Activated CD8-positive, alpha-beta memory T cell treated with anti-CD3 and anti-CD28 coated beads, Interleukin-2, amount 50 U/mL, for 48 hours (primary cell): ENCODE results near the gene TMEM125.

Source experiments
- DNase-seq: peaks from one replicate; pipeline ENCODE4 v3.0.0-alpha.2; 2020

Gene TMEM125

DNA sequence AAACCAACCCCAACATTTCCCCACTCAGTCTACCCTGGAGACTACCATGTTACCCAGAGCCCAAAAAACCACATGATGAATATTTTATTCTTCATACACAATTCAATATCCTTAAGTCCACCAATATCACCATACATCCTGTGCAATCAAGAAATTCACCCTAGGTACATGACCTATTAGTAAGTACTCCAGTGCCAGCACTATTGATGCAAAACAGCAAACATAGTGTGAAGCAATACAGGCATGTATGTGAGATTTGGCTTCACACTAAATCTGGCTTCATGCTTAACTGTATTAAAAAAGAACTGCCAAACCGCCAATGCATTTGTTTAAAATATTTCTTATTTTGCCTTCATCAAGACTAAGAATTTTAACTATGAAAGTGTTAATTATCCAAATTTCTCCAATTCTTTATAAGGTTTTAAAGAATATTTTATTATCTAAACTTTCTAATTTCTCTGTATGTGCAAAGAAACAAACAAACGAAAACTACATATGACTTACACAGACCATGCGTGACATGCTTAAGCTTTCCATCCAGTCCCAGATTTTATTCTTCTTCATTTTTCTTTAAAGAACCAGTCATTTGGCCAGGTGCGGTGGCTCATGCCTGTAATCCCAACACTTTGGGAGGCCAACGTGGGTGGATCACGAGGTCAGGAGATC is 22.4 kb upstream of the TMEM125 start:
- no peak for DNase-seq

DNA sequence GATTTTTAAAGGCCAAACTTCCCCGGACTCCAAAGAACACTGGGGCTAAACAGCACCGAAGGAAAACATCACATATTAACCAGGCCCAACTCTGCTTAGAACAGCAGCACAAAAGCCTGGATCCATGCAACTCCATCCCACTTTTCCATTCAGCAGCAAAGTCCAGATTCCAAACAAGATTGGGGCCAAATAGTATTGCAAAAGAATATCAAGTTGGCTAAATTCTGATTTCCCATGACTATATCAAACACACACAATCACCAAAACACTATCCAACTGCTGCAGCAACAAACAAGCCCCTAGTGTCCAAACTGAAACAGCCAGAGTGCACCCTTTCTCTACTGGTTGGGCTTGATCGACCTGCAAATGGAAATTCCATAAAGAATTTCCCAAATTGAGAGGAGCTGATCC is 19.4 kb upstream of the TMEM125 start:
- DNase-seq, result no peak

DNA sequence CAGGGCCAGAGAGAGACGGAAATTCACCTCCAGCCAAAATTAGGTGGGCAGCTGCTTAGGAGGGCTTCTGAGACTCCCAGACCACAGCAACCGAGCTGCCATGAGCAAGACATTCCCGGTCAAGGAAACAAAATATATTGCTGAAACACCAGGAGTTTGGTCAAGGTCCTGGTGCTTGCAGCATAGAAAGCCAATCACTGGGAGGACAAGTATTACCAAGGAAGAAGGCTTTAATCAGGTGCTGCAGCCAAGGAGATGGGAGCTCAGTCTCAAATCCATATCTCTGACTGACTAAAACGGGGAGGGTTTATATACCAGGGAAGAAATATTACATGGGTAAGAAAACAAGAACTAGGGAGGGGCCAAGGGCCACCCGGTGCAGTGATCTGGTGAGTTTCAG is 18.8 kb upstream of the TMEM125 start:
- peak; percentile 22 for DNase-seq

DNA sequence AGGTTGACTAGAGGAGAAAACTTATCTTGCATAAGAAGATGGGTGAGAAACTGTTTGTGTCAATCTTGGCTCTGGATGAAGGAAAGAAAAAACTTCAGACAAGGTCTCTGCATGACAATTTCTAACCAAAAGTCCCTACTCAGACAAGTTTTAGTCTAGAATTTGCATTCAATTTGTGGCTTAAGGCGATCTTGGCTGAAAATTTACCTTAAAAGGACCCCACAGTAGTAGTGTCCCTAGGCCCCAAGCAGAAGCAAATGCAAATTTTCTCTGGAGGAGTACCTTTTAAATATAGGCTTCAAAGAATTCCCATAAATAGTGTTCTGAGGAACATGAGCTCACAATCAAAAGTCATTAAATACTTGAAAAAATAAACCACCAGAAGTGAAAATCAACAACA is 17.6 kb upstream of the TMEM125 start:
- DNase-seq, result no peak

DNA sequence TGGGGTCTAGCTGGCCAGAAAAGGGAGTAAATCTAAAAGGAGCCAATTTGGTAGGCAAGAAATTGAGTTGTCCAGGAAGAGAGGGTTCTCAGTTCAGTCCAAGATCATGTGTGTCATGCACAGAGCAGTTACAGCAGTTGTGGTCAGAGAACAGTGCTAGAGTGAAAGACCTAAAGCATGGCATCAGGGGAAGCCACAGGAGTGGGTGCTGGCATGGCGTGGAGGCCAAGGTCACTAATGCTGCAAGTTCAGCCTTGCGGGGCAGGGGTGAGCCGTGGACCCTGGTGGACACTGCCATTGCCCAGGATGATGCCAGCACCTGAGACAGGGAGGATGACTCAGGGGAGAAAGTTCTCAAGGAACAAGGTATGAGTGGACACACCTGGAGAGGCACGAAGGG is 16.6 kb upstream of the TMEM125 start:
- peak; percentile 28 for DNase-seq

DNA sequence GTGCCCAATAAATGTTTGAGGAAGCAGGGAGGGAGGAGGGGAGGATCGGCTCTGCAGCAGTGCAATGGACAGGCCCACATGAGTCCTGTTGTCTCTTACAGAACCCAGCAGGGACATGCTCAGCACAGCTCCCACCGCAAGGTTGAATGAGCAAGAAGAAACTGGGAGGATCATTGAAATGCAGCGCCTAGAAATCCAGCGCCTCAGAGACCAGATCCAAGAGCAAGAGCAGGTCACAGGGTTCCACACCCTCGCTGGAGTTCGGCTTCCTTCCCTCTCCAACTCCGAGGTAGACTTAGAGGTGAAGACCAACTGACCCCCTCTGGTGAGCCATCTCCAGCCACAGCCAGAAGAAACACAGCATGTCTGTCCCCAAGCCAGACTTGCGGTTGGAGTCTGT is 15.9 kb upstream of the TMEM125 start:
- DNase-seq, result peak; percentile 35

DNA sequence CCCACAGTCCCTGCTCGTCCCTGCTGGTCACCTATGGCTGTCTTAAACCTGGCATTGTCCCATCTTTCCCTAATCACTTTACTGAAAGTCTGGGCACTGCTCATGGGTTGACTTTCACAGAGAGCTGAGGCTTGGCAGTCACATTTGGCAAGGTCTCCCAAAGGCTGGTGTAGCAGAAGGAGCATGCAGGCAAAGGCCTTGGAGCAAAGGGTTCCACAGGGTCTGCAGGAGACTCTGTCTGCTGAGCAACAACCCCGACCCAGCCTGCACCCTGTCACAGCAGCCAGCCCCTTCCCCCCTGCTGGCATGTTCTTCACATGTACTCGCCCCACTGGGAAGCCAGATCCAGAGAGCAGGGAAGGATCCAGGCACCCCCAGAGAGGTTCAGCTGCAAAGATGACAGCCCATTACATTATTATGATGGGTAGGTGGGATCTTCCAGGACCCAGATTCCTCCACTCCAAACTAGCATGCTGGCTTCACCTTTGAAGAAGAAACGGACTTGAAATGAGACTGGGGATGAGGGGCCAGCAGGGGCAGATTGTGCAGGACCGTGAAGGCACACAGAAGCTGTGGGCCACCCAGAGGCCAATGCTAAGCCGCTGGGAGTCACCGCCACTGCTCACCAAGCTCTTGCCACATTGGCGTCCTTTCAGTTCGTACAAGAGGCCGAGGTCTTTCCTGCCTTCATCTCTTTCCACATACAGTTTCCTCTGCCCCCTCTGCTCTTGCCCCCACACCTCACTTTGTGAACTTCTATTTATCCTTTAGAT is 14.2 kb upstream of the TMEM125 start:
- DNase-seq, result no peak

DNA sequence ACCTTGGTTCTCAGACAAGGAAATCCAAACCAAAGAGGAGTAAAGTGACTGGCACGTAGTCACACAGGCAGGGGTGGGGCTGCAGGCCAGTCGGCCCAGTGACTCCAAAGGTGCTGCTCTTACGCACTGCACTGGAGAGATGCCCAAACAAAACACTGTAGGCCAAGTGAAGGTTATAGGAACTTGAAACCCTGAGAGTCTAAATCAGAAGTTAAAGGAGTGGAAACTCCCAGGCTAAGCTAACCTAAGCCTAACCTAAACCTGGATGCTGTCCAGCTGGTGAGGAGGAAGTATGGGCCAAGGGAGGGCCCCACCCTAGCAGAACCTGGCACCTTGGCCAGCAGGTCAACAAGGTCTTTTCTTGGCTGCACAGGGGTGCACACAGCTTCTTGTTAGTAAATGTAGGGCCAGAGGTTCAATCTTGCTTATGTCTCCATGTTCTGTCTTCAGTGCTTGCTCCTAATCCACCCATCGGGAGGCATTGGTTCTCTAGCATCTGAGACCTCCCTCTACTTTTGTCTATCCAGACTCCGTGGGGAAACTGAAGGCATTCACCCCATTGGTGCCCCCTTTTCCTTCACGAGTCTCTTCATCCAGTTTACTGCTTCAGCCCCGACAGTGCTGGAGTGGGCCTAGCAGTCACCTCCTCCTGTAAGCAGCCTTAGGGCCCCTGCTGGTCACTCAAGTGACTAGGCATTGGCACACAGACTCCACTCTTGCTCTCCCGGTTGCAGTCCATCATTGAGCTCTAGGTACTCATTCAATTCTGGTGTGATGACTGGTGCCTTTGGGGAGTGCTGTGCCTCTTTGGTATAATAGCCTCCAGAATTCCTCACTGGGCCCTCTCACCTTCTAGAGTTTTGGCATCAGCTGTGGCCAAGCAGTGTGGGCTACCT is 12.9 kb upstream of the TMEM125 start:
- DNase-seq, result peak; percentile 29

DNA sequence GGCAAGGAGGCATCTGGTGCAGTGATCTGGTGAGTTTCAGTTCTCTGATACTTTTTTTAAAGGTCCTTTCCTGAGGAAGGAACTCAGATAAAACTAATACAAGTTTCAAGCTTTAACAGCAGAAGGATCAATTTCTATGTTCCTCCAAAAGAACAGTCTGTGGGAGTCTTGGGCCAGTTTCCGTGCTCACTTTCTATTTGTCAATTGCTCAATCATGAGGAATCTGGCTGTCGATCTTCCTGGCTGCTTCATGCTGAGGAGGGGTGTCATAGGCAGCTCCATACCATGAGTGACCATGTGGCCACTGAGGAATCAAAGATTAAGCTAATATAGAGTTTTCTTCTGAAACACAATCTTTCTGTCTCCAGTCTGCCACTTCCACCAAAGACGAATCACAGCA is 11.4 kb upstream of the TMEM125 start:
- no peak for DNase-seq

DNA sequence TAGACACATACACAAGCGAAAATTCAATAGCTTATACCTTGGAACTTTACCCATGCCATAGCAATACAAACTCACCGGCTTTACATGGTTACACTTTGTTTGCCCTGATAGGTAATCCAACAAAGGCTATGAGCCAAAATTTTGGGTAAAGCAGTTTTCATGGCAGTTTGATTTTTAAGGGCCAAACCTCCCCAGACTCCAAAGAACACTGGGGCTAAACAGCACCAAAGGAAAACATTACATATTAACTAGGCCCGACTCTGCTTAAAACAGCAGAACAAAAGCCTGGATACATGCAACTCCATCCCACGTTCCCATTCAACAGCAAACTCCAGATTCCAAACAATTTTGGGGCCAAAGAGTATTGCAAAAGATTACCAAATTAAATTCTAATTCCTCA is 4.4 kb upstream of the TMEM125 start:
- DNase-seq, result no peak

DNA sequence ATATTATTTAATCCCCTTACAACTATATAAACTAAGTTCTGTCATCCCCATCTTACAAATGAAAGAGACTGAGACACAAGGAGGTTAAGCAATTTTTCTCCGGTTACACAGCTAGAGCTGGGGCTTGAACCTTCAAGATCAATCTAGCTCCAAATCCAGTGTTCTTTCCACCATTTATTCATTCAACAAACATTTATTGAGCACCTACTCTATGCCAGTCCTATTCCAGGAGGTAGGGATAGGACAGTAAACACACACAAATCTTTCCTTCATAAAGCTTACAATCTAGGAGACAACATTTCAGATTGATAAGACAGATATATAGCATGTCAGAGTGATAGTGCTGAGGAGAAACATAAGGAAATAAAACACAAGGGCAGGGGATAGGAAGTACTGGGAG is 2.9 kb upstream of the TMEM125 start:
- no peak for DNase-seq

DNA sequence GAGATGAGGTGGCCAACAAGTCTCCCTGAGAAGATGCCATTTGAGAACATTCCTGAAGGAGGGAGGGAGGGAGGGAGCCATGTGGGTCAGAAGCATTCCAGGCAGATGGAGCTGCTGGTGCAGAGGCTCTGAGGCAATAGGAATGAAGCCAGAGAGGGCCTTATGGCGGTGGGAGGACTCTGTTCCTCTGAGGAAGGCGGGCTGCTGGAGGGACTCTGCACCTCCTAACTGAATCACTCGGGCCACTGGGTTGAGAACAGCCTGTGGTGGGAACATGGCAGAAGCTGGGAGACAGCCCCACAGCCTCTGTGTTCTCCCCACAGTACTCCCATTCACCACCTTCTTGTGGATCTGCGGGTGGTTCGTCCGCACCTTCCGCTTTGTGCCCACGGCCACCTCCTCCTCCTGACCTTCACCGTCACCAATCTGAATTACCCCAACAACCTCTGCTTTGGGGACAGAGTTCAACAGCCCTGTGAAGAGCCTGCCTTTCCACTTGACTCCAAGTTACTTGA is 2.4 kb upstream of the TMEM125 start:
- DNase-seq, result peak; percentile 18

DNA sequence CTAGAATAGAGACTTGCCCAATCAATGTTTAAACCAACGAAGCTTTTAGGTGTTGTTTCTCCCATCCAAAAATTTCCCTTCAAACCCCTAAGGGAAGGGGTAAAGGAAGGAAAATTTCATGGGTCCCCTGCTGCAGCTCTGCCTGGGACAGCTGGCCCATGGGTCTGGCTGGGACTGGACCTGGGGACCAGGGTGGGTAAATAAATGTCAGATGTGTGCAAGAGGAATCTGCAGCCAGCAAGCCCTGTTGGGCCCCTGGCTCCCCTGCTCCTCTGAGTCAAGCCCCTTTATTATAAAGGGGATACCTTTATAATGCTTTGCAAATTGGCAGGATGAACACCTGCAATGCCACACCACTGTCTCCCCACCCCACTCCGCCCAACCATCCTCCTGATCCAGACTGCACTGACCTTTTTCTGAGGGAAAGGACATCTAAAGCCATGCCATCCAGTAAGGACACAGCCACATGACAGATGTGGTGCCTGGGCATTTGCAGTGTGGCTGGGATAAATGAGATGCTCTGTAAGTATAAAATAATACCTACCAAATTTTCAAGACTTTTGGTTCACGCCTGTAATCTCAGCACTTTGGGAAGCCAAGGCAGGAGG is 1.9 kb upstream of the TMEM125 start:
- peak; percentile 23 for DNase-seq

DNA sequence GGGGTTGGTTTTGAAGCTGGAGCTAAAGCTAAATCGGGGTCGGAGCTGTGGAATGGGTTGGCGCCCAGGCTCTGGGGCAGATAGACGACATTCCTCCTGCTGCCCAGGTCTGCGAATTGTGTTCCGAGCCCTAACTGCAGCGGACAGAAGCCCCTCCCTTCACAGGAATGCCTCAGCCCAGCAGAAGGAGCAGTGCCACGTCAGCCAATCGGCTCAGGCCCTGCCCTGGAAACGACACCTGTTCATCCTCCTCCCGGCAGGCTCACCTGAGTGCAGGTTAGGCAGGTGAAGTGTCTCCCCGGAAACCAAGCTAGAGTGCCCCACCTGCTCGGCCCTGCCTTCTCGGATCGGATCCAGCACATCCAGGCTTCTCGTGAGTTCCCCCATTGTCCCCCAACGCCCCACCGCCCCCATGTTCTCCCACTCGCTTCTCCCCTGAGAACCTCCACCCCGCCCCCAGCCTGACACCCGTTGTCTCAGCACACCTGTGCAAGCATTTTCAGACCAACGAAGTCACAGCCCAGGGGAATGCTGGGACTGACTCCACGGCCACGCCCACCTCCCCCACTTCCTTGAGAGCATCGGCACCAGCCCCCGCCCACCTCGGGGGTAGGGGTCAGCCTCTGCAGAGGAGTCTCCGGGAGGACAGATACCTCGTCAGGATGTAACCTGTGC is 775 bp downstream of the TMEM125 start:
- DNase-seq, result peak; percentile 49

DNA sequence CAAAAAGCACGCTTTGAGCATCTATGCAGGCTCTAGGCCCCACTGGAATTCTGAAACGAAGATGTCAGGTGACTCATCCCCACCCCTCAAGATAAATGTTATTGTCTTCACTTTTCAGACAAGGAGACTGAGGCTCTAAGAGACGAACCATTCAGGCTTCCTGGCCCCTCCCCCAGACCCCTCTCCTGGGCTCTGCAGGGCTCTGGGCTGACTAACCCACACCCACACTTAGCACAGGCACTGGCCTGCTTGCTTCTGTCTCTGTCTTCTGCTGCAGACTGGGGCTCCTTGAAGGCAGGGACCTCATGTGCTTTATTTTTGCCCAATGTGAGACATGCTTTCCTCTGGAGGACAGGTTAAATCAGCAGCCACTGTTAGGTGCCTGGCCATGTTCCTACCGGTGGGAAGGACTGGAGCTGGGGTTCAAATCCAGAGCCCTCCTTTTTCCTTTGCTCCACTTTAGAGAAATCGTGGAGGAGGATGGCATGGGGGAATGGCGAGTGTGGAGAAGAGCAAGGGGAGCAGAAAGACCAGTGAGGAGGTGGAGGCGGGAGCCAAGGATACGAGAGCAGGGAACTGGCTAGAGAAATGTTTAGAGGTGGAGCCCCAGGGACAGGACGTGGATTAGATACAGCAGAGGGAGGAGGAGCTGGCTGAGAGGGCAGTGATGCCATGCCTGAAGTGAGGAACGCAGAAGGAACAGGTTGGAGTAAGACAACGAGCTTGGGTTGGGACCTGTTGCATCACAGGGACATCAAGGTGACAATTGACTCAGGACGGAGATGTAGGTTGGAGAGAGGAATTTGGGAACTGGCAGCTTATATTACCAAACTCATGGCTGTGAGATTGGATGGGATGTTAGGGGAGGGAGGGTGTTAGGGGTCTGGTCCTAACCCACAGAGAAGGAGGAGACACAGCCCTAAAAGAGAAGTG is 1.7 kb downstream of the TMEM125 start:
- peak; percentile 50 for DNase-seq

DNA sequence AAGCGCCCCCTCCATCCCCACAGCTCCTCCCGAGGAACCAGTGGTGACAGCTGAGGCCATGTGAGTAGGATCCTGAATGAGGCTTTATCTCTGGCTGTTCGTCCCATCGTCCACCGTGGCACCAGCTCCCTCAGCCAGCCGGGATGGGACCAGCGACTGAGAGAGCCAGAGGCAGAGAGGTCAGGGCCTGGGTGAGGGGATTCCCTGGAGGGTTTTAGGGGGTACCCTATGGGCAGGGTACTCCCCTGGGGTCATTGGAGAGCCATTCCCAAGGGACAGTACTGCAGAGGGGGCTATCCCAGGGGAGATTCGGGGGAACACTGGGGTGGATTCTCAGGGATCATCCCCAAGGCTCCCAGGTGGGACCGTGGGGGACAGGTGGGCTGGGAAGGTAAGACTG is 2.4 kb downstream of the TMEM125 start:
- no peak for DNase-seq

DNA sequence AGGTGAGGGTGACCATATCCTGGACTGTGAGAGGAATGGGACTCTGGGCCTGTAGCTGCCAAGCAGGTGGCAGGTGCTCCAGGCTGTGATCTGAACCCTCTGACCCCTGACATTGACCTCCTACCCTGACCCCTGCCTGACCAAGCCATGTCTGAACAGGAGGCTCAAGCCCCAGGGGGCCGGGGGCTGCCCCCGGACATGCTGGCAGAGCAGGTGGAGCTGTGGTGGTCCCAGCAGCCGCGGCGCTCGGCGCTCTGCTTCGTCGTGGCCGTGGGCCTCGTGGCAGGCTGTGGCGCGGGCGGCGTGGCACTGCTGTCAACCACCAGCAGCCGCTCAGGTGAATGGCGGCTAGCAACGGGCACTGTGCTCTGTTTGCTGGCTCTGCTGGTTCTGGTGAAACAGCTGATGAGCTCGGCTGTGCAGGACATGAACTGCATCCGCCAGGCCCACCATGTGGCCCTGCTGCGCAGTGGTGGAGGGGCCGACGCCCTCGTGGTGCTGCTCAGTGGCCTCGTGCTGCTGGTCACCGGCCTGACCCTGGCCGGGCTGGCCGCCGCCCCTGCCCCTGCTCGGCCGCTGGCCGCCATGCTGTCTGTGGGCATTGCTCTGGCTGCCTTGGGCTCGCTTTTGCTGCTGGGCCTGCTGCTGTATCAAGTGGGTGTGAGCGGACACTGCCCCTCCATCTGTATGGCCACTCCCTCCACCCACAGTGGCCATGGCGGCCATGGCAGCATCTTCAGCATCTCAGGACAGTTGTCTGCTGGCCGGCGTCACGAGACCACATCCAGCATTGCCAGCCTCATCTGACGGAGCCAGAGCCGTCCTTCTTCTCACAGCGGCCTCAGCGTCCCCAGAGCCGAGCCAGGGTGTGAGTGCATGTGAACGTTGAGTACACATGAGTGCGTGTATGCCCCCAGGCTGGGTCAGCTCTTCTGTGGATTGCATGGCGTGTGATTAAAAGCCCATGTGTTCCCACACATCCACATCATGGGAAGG is 3.1 kb downstream of the TMEM125 start:
- no peak for DNase-seq

DNA sequence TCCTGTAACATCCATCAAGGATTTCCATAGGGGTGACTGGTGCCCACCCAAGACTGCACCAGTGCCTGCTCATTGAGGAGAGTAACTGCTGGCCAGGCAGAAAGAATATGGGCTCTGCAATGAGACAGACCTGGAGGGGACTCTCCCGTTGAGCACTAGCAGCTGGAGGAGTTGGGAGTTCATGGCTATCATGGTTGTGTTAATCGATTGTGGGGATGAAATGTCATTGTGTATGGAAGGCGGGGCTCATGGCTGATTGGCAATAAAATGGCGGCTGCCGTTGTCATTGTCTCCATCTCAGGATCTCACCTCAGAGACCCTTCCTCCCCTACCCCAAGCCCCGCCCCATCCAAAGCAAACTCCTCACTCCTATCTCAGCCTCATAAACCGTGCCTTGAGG is 3.9 kb downstream of the TMEM125 start:
- no peak for DNase-seq

DNA sequence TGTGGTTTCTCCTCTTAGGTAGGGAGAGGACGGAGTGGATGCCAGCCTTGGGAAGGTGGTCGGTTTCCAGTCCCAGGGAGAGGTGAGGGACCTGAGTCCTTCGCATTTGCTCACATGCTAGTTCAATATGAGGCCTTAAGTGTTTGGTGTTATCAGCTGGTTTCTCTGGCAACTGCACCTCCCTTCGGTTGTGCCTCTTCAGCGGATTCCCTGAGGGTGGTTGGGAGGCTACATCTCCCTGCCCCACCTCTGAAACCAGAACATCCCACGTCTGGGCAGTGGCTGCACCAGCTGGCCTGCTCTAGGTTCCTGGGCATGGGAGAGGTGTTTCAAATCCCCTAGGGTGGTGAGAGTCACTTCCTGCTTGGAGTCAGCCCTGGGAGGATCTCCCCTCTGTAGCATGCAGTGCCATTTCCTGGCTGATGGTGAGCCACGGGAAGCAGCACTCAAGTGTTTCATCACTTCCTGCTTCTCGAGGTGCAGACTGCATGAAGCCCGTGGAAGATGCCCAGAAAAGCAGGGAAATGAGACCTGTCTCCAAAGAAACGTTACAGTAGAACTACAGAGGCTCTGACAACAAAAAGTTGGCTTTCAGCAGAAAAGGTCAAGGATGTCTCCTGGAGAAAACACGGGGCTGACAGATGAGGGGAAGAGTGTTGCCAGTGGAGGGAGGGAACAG is 4.5 kb downstream of the TMEM125 start:
- peak; percentile 61 for DNase-seq
